Measurements from ENCODE around the gene CLTRN.

DNA sequence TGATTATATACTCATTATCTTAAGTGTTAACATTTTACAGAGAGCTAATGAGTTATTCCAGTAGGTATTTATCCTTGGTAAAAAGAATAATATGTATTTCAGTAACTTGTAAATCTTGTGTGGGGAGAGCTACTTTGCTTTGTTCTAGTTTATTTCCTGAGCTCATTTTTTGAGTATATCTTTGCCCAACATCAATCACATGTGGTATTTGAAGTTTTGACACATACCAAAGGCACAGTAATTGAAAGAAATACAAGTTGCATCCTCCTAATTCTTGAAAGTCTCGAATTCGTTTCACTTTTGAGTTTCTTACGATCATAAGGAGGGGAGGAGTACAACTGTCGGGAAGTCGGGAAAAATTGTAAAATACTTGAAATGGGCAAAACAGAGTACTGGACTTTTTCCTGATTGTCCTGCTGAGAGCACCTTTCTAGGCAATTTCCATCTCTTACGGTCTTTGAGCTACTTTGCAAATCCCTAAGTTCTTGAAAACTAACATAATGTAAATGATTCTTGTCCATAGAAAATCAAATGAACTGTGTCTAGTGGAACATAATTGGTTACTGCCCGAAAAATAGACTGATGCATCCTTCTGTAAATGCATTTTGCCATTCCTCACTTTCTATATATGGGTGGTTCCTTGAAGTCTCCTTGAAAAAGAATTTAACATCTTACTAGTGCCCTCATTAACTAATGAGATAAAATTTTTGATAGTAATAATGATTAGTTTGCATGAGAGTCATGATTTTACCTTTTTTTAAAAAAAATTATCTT, 20.6 kb downstream of the CLTRN start:
- TF ChIP-seq POLR2A (IDR thresholded peaks at IDR 0.05): no peak
- TF ChIP-seq, protein P1, sequence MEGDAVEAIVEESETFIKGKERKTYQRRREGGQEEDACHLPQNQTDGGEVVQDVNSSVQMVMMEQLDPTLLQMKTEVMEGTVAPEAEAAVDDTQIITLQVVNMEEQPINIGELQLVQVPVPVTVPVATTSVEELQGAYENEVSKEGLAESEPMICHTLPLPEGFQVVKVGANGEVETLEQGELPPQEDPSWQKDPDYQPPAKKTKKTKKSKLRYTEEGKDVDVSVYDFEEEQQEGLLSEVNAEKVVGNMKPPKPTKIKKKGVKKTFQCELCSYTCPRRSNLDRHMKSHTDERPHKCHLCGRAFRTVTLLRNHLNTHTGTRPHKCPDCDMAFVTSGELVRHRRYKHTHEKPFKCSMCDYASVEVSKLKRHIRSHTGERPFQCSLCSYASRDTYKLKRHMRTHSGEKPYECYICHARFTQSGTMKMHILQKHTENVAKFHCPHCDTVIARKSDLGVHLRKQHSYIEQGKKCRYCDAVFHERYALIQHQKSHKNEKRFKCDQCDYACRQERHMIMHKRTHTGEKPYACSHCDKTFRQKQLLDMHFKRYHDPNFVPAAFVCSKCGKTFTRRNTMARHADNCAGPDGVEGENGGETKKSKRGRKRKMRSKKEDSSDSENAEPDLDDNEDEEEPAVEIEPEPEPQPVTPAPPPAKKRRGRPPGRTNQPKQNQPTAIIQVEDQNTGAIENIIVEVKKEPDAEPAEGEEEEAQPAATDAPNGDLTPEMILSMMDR (IDR thresholded peaks at IDR 0.05): no peak
- TF ChIP-seq EP300 (IDR thresholded peaks at IDR 0.05): no peak
